Gastroesophageal sphincter (tissue), 3 donors: Measurements from ENCODE around the gene SEMA4D.

Experiments used
- CTCF ChIP-seq, 4 experiments: fragments of 200-600 bp in 2 of 4; fragments of 450-650 bp in 2 of 4; sonication (generic) in 1 of 4; IDR thresholded peaks; one replicate each; pipeline ENCODE4 v1.5.1; 2017 to 2019; ENCODE audit warnings: antibody characterized with exemption in 4 of 4, mild to moderate bottlenecking in 2 of 4, moderate library complexity in 2 of 4
- POLR2A ChIP-seq, 2 donors: fragments of 450-650 bp; IDR thresholded peaks; one replicate each; pipeline ENCODE4 v1.6.1; 2017; ENCODE audit warnings: antibody characterized with exemption in 2 of 2, mild to moderate bottlenecking in 2 of 2, moderate library complexity in 1 of 2

- TF ChIP-seq CTCF (IDR thresholded peaks at IDR 0.05) = no peak
- no peak for TF ChIP-seq POLR2A (IDR thresholded peaks at IDR 0.05)
Measured at GRCh38 chr9:89502038-89502601, 4.2 kb upstream of the SEMA4D start.
